Mammary epithelial cell (primary cell): ENCODE data around the gene SUV39H2.

Source experiments
- EZH2 ChIP-seq: IDR thresholded peaks from 2 replicates; pipeline ENCODE4 v1.6.1; 2012; ENCODE audit warnings: low read length, inconsistent platforms, borderline replicate concordance
- TF ChIP-seq, protein P1 (sequence below), 2 donors: IDR thresholded peaks in 1 of 2; conservative IDR thresholded peaks in 1 of 2; 2 replicates each; pipeline ENCODE4 v1.5.1; 2011 to 2012; ENCODE audit warnings: inconsistent platforms in 2 of 2, low read length in 2 of 2, mild to moderate bottlenecking in 2 of 2, control low read depth in 1 of 2, low read depth in 1 of 2; ENCODE audit not compliant: insufficient read depth in 1 of 2; ENCODE audit errors: extremely low read depth in 1 of 2

DNA sequence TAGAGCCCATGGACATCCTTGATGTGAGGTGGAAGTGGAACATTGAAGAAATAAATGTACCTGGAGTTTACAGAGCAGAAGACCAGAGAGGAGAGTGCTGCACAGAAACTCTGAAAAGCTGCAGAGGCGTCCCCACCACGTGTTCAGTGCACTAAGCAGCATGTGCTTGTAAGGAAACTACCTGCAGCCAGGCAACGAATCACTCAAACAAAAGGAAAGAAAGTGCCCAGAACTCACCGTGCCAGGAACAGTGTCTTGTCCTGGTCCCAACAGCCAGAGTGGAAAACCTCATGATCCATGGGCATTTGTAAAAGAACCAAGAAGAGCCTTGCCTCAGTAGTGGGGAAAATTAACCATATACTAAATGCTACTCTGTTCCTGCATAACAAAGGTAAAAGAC is 32.3 kb downstream of the SUV39H2 start:
- TF ChIP-seq, protein P1, sequence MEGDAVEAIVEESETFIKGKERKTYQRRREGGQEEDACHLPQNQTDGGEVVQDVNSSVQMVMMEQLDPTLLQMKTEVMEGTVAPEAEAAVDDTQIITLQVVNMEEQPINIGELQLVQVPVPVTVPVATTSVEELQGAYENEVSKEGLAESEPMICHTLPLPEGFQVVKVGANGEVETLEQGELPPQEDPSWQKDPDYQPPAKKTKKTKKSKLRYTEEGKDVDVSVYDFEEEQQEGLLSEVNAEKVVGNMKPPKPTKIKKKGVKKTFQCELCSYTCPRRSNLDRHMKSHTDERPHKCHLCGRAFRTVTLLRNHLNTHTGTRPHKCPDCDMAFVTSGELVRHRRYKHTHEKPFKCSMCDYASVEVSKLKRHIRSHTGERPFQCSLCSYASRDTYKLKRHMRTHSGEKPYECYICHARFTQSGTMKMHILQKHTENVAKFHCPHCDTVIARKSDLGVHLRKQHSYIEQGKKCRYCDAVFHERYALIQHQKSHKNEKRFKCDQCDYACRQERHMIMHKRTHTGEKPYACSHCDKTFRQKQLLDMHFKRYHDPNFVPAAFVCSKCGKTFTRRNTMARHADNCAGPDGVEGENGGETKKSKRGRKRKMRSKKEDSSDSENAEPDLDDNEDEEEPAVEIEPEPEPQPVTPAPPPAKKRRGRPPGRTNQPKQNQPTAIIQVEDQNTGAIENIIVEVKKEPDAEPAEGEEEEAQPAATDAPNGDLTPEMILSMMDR (conservative IDR thresholded peaks at IDR 0.05 in 1 of 2, IDR thresholded peaks at IDR 0.05 in 1 of 2; ENCODE audit: extremely low read depth in 1 of 2, insufficient read depth in 1 of 2, low read depth in 1 of 2, low read length in 2 of 2): no peak
- TF ChIP-seq EZH2: no peak
